Tibial nerve (tissue), 3 donors: ENCODE data around the gene ARID4B.

Experiments used
- CTCF ChIP-seq, 5 experiments: fragments of 200-600 bp in 3 of 5; fragments of 450-650 bp in 2 of 5; sonication (generic) in 3 of 5; IDR thresholded peaks; one replicate each; pipeline ENCODE4 v1.5.1; 2016 to 2019; ENCODE audit warnings: antibody characterized with exemption in 5 of 5, mild to moderate bottlenecking in 3 of 5, moderate library complexity in 2 of 5
- POLR2A ChIP-seq, 2 donors: fragments of 450-650 bp; IDR thresholded peaks; one replicate each; pipeline ENCODE4 v1.6.1; 2017; ENCODE audit warnings: antibody characterized with exemption in 2 of 2, mild to moderate bottlenecking in 2 of 2, moderate library complexity in 2 of 2

- TF ChIP-seq CTCF (IDR thresholded peaks at IDR 0.05) (no peak), POLR2A (IDR thresholded peaks at IDR 0.05) (no peak)
Measured at GRCh38 chr1:235138821-235139220, 189.2 kb downstream of the ARID4B start.
